Smooth muscle cell of the brain vasculature (primary cell): ENCODE data around the gene WLS.

Source experiments
- DNase-seq: peaks from one replicate; pipeline ENCODE4 v3.0.0-alpha.2; 2012; ENCODE audit warnings: low read depth, low spot score

Gene WLS

GRCh38 chr1:68103011-68103545 is 129.2 kb downstream of the WLS start:
- DNase-seq = no peak

DNA sequence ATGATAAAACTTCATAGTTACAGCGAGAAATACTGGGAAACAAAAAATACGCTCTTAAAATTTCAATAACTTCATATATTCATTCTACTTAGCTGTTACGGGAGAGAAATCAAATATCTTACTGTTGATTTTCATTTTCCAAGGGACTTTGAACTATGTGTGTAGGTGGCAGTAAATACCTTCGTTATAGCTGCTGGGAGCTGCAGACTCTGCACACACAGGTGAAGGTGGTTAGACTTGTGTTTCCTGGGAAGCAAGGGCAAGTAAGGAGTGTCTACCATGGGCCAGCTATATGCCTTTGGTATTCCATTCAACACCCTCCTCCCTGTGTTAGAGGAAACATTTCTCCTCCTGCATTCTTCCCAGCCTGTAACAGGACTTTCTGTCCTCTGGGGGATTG is 130.5 kb downstream of the WLS start:
- DNase-seq = no peak

DNA sequence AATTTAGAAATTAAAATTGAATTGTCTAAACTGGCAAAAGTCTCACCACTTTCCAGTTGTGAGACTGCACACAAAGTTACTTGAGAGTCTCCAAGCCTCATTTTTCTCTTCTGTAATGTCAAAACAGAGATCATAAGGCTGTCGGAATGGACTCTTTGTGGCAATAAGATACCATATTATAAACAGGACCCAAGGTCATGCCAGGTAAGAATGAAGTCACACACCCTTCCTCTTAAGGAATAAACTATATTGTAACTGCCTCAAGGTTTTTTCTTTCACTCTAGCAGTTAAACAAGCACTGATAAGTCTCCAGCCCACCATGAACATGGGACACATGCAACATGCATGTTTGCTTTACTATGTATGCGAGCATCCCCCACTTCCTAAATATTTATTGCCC is 131.8 kb downstream of the WLS start:
- DNase-seq = no peak

GRCh38 chr1:68093737-68094136 is 138.6 kb downstream of the WLS start:
- no peak for DNase-seq

GRCh38 chr1:68087184-68087583 is 145.1 kb downstream of the WLS start:
- no peak for DNase-seq

- no peak for DNase-seq
These were observed 146.6 kb downstream of the WLS start for GRCh38 chr1:68085752-68086151.

DNA sequence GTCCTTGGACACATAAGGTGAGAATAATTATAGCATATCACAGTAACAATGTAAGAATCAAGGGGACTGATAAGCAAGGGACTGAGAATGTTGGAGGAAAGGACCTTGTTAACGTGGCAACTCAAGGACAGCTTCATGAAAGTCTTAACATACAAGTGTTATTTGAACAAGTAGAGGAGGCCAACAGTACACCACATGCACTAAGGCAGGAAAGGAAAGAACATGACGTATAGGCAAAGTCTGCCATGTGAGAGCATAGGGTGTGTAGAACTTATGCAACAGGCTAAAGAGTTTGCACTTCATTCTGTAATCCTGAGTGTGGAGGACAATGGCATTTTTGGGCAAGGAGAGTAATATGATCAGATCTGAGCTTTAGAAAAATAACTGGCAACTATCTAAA is 148.6 kb downstream of the WLS start:
- no peak for DNase-seq

DNA sequence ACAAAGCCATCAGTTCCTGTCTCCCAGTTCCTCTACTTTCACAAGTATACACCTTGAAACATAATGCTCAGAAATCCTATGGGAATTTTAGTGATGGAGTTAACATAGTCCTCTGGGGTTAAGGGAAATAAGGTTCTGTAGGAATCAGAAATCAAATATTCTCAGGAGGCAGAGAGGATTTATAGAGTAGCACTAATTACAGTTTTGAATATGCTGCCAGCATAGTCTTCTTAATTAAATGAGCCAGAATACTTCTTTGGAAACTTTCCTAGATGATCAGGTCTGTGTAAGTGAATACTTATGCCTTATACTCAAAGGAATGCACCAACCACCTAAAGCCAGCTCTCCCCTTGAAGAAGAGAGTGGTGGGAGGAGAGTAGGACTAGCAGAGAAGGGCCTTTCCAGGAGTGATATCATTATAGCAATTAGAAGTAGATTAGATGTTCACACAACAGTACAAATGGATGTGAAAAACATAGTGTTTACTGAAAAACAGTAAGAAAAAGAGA is 150.5 kb downstream of the WLS start:
- DNase-seq = no peak

GRCh38 chr1:68078647-68079046 is 153.7 kb downstream of the WLS start:
- DNase-seq = no peak
